Effector memory CD8-positive, alpha-beta T cell (primary cell): ENCODE results near the gene SBF1.
A peak's percentile ranks its signal among the peaks of the same experiment; 100 is the strongest.

Experiments
- ATAC-seq: fragments of 150-1000 bp; cut with Tn5 transposase; replicated peaks from 2 replicates; pipeline ENCODE4 v1.10.0; 2021; ENCODE audit warnings: mild to moderate bottlenecking, moderate library complexity
- DNase-seq, 3 experiments: peaks; one replicate each; pipeline ENCODE4 v3.0.0; 2021
- H3K27ac Mint-ChIP-seq, 2 donors: one replicate each; pipeline ENCODE4 v1.8.0; 2022; ENCODE audit warnings: mild to moderate bottlenecking in 2 of 2, mixed read lengths in 2 of 2, moderate library complexity in 2 of 2
- H3K27me3 Mint-ChIP-seq, 2 donors: one replicate each; pipeline ENCODE4 v1.8.0; 2022; ENCODE audit warnings: mixed read lengths in 2 of 2
- H3K36me3 Mint-ChIP-seq: one replicate; pipeline ENCODE4 v1.8.0; 2022; ENCODE audit warnings: mild to moderate bottlenecking, moderate library complexity, mixed read lengths; ENCODE audit not compliant: insufficient read depth
- H3K4me1 Mint-ChIP-seq, 2 donors: one replicate each; pipeline ENCODE4 v1.8.0; 2022; ENCODE audit warnings: low read depth in 2 of 2, mixed read lengths in 2 of 2
- H3K4me3 Mint-ChIP-seq, 2 donors: one replicate each; pipeline ENCODE4 v1.8.0; 2022; ENCODE audit warnings: mild to moderate bottlenecking in 2 of 2, mixed read lengths in 2 of 2, moderate library complexity in 2 of 2
- H3K9me3 Mint-ChIP-seq, 2 donors: one replicate each; pipeline ENCODE4 v1.8.0; 2022; ENCODE audit warnings: mixed read lengths in 2 of 2

SBF1 gene

GRCh38 chr22:50486561-50487289 is 11.9 kb upstream of the SBF1 start, which contains the start of gene MIOX:
MIOX (plus strand) TSS chr22:50486859; CDS start chr22:50486898, 39 bp downstream.
- Mint-ChIP-seq H3K4me3 (peak within 1 kb of the TSS in 1 of 2 donors; percentile 13), H3K36me3 (peaks cover 3% of the 10 kb centered on the region), H3K27ac (peak within 1 kb of the TSS in 1 of 2 donors; percentile 28), H3K27me3 (peaks cover 6 to 23% of the 10 kb centered on the region in 2 donors), H3K9me3 (no peaks in the 10 kb centered on the region), H3K4me1 (peaks cover 0 to 5% of the 10 kb centered on the region in 2 donors)
- no peak for DNase-seq
- ATAC-seq = no peak

DNA sequence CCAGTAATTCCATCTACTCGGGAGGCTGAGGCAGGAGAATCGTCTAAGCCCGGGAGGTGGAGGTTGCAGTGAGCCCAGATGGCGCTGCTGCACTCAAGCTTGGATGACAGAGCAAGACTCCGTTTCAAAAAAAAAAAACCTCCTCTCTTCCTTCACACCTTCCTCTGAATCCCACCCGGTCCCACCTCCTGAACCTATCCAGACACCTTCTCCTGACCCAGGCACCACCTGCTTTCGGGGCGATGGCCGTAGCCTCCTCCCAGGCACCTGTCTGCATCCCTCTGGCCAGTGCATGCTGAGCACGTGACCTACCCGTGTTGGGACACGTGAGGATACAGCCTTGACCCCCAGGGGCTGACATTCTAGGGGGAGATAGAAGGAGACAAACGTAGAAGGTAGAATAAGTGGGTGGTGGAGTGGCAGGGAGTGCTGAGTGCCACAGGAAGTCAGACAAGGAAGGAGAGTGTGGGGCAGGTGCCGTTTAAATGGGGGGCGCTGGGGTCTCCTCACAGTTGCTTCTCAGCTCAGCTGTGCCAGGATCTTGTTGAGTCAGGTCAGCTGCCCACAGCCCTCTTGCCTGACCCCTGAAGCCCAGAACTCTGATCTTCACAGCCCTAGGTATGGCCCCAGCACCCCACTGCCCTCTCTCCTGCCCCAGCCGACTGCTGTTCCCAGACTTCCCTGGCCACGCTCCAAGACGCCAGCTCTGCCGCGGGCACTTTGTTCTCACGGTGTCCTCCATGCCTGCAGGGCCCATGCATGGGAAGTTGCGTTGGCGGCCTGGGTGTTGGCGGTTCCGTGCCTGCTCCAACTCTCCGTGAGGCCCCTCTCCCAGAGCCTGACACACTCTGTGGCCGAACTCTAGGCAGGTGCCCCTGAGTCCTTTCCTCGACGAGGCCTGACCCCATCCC is 10.6 kb upstream of the SBF1 start:
- DNase-seq = no peak
- Mint-ChIP-seq H3K36me3 (peaks cover 3% of the 10 kb centered on the region), H3K27ac (no peak overlapping the region), H3K4me3 (no peak overlapping the region), H3K9me3 (no peaks in the 10 kb centered on the region), H3K4me1 (peaks cover 0 to 2% of the 10 kb centered on the region in 2 donors), H3K27me3 (peaks cover 6 to 23% of the 10 kb centered on the region in 2 donors)
- no peak for ATAC-seq

DNA sequence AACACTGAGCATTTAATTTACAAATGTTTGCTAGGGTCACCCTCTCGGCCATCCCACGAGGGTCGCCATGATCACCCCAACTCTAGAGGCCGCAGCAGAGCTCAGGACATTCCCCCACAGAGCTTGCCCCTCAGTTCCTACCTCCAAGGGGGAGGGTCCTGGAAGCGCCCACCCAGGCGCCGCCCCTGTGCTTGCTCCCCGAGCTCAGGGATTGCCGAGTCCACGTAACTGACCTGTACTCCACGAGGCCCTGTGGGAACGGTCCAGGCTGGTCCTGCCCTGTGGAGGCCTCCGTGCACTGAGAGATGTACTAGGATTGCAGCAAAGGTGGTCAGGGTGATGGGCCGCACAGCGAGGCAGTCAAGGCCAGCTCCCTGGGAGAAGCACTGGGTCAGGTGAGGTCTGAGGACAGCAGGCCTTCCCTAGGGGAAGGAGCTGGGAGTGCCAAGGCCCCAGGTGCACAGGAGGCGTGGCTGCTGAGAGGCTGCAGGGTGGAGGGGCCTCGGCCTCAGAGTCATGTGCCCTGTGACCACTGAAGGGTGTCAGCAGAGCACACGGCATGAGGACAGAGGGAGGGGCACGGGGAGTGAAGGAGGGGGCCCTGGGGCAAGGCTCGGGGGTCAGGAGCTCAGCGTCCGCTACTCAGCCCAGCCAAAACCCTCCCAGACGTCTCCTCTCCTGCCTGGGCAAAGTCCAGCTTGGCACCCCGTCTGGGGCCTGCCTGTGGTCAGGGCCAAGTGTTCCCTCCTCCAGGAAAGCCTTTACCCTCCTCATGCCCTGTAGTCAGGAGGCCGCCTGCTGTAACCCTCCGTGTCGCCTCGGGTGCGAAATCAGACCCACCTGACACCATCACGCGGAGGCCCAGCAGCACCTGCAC is 9.4 kb upstream of the SBF1 start:
- Mint-ChIP-seq H3K4me1 (peaks cover 0 to 6% of the 10 kb centered on the region in 2 donors), H3K4me3 (no peak overlapping the region), H3K27me3 (peaks cover 6 to 28% of the 10 kb centered on the region in 2 donors), H3K27ac (no peak overlapping the region), H3K36me3 (peaks cover 3% of the 10 kb centered on the region), H3K9me3 (no peaks in the 10 kb centered on the region)
- DNase-seq (no peak), ATAC-seq (no peak)

- H3K36me3 Mint-ChIP-seq = peaks cover 3% of the 10 kb centered on the region
- H3K4me1 Mint-ChIP-seq = peaks cover 0 to 6% of the 10 kb centered on the region in 2 donors
- no peak overlapping the region for H3K4me3 Mint-ChIP-seq
- DNase-seq (no peak), ATAC-seq (no peak)
- H3K27me3 Mint-ChIP-seq = peaks cover 6 to 28% of the 10 kb centered on the region in 2 donors
- no peak overlapping the region for H3K27ac Mint-ChIP-seq
- no peaks in the 10 kb centered on the region for H3K9me3 Mint-ChIP-seq
Measured at GRCh38 chr22:50483556-50483955, 8.7 kb upstream of the SBF1 start.

DNA sequence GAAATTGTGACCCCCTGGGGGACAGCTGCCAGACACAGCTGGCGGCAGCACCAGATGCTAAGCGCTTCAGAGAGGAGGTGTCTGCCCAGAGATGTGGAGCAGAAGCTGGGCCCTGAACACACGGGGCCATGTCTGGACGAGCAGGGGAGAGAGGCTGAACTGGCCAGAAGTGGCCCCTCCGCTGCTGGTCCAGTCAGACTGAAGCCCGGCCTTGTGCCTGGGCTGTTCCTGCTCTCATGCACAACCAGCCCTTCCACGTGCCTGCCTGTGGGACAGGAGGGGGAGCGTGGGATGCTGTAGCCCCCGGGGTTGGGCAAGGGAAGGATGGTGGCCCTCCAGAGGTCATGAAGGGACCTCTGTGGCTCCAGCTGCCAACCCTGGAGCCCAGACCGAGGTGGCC is 8.3 kb upstream of the SBF1 start:
- peaks cover 0 to 6% of the 10 kb centered on the region in 2 donors for H3K4me1 Mint-ChIP-seq
- ATAC-seq = no peak
- peaks cover 6 to 28% of the 10 kb centered on the region in 2 donors for H3K27me3 Mint-ChIP-seq
- peaks cover 3% of the 10 kb centered on the region for H3K36me3 Mint-ChIP-seq
- DNase-seq = no peak
- peak overlapping the region in 1 of 2 donors; percentile 12 for H3K4me3 Mint-ChIP-seq
- no peak overlapping the region for H3K27ac Mint-ChIP-seq
- no peaks in the 10 kb centered on the region for H3K9me3 Mint-ChIP-seq

DNA sequence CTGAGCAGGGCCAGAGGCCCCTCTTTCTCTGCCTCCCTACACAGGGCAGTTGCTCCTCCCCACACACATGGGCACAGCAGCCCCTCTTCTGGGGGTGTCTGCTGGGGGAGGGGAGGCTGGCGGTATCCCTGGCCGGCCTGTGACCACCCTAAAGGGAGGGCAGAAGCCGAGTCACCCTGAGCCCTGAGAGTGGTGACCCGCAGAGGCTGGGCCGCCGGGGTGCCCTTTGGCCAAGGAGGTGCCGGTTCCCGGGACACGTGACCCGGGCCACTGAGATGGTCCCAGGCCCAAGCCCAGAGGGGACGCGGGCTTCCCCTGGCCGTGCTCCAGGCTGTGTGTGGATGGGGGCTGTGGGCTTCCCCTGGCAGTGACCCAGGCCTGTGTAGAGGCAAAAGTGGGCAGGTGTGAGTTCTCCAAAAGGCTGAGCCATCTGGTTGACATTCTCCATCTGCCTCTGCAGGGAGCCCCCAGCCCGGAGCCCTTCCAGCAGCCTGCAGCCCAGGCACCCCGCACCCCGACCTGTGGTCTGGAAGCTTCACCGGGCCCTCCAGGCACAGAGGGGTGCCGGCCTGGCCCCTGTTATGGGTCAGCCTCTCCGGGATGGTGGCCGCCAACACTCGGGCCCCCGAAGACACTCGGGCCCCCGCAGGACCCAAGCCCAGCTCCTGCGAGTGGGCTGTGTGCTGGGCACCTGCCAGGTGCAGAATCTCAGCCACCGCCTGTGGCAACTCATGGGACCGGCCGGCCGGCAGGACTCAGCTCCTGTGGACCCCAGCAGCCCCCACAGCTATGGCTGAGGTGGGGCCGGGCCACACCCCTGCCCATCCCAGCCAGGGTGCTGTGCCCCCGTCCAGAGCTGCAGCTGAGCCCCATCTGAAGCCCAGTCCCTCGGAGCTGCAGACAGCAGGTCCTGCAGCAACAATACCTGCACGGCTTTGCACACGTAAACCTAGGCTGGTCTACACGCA is 7.6 kb upstream of the SBF1 start:
- Mint-ChIP-seq H3K9me3 (no peaks in the 10 kb centered on the region), H3K4me3 (peak overlapping the region; percentile 69 to 72), H3K4me1 (peaks cover 0 to 6% of the 10 kb centered on the region in 2 donors), H3K36me3 (peaks cover 3% of the 10 kb centered on the region), H3K27me3 (peaks cover 6 to 24% of the 10 kb centered on the region in 2 donors), H3K27ac (no peak overlapping the region)
- DNase-seq = no peak
- no peak for ATAC-seq

- Mint-ChIP-seq H3K4me3 (peak within 1 kb of the TSS; percentile 72 to 75), H3K36me3 (peaks cover 5% of the 10 kb centered on the region), H3K9me3 (no peaks in the 10 kb centered on the region), H3K4me1 (peaks cover 0 to 6% of the 10 kb centered on the region in 2 donors), H3K27ac (no peak within 1 kb of the TSS), H3K27me3 (peaks cover 6 to 19% of the 10 kb centered on the region in 2 donors)
- ATAC-seq (peak; percentile 85), DNase-seq (peak; percentile 42 to 56 (median 46))
Measured at GRCh38 chr22:50481440-50482106, 6.7 kb upstream of the SBF1 start, which contains the start of gene ADM2. ADM2 (plus strand) TSS chr22:50481543; CDS start chr22:50481848, 305 bp downstream.

GRCh38 chr22:50481045-50481439 is 6.2 kb upstream of the SBF1 start:
- no peak for ATAC-seq
- peaks cover 6% of the 10 kb centered on the region for H3K36me3 Mint-ChIP-seq
- H3K27ac Mint-ChIP-seq = no peak overlapping the region
- peaks cover 2 to 14% of the 10 kb centered on the region in 2 donors for H3K27me3 Mint-ChIP-seq
- peaks cover 0 to 6% of the 10 kb centered on the region in 2 donors for H3K4me1 Mint-ChIP-seq
- H3K4me3 Mint-ChIP-seq = peak overlapping the region; percentile 72 to 75
- no peak for DNase-seq
- H3K9me3 Mint-ChIP-seq = no peaks in the 10 kb centered on the region

DNA sequence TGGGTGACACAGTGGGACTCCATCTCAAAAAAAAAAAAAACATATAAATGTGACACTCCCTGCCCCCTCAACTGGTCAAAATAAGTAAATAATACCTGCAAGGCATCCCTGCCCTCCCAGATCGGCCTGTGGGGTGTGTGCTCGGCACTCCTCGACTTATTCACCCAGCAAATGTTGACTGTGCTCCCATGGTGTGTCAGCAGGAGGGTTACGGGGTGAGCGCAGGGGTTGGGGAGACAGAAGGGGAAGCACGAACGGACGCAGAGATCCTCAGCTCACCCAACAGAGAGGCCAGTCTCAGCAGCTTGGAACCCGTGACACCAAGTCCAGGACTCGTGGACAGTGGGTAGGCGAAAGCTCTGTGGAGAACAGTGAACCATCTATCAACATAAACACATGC is 4.9 kb upstream of the SBF1 start:
- no peaks in the 10 kb centered on the region for H3K9me3 Mint-ChIP-seq
- H3K27ac Mint-ChIP-seq = no peak overlapping the region
- DNase-seq (no peak), ATAC-seq (no peak)
- H3K4me3 Mint-ChIP-seq = peak overlapping the region; percentile 72 to 75
- peaks cover 0 to 6% of the 10 kb centered on the region in 2 donors for H3K27me3 Mint-ChIP-seq
- H3K4me1 Mint-ChIP-seq = peaks cover 0 to 10% of the 10 kb centered on the region in 2 donors
- peaks cover 6% of the 10 kb centered on the region for H3K36me3 Mint-ChIP-seq

DNA sequence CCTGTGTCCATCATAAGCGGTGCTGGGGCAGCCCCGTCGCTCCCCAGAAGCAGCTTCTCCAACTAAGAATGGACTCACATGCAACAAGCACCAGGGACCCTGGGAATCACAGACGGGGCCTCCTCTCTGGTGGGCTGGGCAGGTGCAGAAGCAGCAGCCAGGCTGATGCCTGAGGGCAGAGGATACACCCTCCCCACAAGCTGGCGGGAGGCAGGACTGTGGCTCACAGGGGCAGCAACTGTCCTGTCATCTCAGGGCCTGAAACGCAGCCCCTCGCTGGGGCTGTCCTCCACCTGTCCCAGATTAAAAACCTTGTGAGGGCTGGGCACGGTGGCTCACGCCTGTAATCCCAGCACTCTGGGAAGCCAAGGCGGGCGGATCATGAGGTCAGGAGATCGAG is 3.1 kb upstream of the SBF1 start:
- DNase-seq (no peak), ATAC-seq (no peak)
- Mint-ChIP-seq H3K36me3 (peaks cover 12% of the 10 kb centered on the region), H3K4me3 (no peak overlapping the region), H3K9me3 (no peaks in the 10 kb centered on the region), H3K4me1 (peaks cover 14 to 22% of the 10 kb centered on the region in 2 donors), H3K27me3 (peaks cover 0 to 6% of the 10 kb centered on the region in 2 donors), H3K27ac (no peak overlapping the region)

DNA sequence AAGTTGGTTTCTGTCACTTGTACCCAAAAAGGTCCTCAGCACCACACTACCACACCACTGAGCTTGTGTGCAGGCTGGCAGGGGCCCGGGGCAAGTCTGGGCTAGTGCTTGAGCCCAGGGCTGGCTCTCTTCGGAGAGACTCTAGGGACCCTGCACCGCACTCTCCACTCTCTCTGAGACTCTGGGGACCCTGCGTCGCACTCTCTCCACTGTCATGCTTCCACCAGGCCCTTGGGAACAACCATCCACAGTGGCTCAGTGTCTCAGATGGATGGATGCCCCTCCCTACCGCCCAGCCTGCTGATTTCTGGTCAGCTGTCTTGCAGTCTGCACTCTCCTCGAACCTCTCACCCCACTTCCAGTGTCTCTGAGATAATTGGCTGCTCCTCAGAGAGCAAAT is 2.0 kb upstream of the SBF1 start:
- Mint-ChIP-seq H3K27ac (peak overlapping the region; percentile 65 to 75), H3K4me1 (peaks cover 16 to 31% of the 10 kb centered on the region in 2 donors), H3K36me3 (peaks cover 11% of the 10 kb centered on the region), H3K4me3 (peak overlapping the region; percentile 57 to 69), H3K9me3 (no peaks in the 10 kb centered on the region), H3K27me3 (peaks cover 0 to 6% of the 10 kb centered on the region in 2 donors)
- ATAC-seq (no peak), DNase-seq (no peak)
